NCI-H510A treated with DMSO at 0.1 percent for 48 hours (cell line): Measurements from ENCODE around the gene ESYT3.
"Not testable (repeated sequence)": the region's sequence is repeated elsewhere in the genome, so short reads cannot be mapped to it uniquely, and the experiment has no call there.

Experiments
- DNase-seq: peaks from one replicate; lab custom pipeline; 2025; lab: John Stamatoyannopoulos, UW

The ESYT3 gene

DNA sequence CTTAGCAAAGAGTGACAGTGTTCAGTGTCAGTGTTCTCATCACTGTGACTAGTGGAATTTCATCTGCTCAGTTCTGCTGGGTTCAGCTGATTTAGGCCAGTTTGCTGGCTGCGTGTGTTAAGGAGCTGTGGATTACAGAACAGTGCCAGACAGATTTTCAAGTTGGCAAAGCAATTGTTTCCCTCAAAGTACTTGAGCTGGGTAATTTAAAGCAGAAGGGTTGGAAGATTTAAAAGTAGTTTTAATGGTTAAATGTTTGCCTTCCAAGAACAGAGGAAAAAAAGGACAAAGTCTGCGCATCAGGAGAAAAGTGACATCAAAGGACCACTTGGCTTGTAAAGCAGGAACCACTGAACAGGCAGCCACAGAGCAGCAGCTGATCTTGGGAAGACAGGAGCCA, 8.7 kb downstream of the ESYT3 start:
- no peak for DNase-seq

DNA sequence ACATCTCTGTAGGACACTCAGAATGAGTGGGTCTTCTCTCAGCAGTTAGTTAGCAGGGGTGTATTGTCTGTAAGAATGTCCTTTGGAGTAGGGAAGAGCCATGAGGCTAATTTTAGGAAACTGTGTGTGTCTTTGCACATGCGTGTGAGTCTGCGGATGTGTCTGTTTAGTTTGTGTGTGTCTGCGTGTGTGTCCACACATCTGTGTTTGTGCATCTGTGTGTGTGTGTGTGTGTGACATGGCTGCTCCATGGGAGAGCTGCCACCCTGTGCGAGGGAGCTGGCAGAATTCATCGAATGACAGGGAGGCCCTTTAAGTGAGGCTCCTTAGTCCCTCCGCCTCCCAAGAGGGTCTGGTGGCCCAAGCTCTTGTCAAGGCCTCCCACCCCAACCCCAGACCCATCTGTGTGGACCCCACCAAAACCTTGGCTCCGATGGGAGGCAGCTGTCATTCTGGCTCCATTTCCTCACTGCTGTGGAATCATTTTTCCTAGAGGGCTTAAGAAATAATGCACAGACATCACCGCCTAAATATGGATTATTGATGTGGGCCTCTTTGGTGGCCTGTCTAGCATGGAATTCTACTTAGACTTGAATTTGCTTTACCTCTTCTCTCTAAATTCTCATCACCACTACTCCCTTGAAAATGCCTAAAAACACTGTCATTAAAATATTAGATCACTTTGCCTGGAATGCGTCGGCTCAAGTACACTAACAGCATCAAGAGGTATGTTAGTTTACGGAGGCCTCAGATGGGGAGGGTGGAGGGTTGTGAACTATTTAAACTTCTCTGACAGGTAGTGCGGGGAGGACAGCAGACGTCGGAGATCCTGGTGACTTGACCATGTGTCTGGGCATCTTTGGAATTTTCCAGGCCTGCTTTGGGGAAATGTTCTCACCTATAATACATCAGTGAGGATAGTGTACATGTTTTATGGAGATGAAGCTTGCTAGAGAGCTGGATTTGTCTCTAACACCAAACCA, 9.4 kb downstream of the ESYT3 start:
- DNase-seq: no peak

DNA sequence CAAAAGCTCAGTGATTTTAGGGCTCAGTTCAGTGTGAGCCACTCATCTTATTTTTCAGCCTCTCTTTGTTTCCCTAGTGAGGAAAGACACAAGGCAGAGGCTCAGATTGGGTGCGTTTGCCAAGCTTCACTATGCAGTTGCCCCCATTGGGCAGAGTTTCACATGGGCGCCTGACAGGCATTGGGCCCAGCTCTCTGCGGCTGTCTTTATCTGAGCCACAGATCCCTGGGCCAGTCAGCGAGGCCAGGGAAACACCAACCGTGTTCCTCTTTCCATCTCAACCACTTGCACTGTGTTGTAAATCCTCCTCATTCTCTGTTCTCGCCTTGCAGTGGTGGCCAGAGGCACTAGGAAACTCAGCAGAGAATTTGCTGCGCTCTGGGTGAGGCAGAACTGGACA, 10.8 kb downstream of the ESYT3 start:
- no peak for DNase-seq

DNA sequence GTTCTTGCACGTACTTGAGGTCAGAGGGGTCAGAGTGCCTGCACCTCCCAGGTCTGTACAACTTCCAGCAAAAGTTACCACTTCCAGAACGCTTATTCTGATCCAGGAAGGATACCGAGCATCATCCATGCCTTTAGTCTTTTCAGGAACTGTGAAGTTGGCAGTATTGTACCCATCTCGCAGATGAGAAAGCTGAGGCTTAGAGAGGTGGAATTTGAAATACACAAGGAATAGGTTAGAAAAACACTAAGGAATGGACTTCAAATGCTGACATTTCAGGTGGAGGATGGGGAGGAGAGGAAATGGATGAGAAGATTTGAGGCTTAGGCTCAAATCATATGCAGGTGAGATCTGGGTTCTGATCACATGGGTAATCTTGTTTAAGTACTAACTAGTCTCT, 11.2 kb downstream of the ESYT3 start:
- DNase-seq: no peak

DNA sequence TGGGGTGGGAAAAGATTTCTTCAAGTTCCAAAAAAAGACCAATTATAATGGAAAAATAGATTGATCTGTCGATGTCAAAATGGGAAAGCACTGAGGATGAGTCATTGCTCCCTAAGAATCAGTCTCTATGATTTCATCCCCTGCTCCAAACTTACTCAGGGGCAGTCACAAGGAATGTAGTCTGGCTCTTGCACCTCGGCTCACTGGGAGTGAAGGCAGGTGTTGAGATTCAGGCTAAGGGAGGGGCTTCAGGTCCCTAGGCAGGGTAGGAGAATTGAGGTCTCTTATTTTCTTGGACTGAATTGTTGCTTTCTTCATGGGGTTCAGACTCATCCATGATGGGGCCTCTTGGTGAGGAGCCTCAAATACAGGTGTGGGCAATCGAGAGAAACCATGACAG, 14.2 kb downstream of the ESYT3 start:
- no peak for DNase-seq

DNA sequence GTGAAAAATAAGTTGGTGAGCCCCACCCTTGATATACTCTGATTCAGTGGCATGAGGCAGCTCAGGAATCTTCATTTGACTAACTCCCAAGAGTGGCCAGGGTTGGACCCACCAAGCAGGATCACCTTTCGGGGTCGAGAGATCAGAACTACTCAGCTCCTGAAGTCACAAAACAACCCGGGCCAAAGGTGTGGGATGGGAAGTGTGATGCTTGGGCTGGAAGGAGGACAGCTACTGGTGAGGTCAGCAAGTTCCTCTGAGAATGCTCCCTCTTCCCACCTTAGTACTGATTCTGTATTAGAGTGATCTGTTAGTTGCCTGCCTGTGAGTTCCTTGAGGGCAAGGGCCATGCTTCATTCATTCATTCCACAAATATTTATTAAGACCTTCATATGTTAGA, 15.1 kb downstream of the ESYT3 start:
- no peak for DNase-seq

DNA sequence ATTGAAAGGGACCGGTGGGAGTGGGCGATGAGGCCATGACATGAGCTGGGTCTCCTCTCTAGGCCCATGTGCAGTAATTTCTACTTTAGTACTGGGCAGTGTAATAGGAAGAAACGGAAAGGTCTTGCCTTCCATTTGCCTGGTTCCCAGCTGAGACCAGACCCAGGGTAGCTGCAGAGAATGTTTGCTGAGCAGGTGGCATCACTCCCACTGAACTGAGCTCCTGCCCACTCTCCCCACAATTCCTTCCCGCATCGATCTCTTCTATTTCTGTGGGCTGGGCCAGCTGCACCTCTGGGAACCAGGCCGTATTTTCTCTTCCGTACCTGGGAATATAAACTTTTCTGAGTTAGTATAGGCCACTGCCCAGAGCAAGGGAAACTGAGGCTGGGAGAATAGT, 15.8 kb downstream of the ESYT3 start:
- no peak for DNase-seq

DNA sequence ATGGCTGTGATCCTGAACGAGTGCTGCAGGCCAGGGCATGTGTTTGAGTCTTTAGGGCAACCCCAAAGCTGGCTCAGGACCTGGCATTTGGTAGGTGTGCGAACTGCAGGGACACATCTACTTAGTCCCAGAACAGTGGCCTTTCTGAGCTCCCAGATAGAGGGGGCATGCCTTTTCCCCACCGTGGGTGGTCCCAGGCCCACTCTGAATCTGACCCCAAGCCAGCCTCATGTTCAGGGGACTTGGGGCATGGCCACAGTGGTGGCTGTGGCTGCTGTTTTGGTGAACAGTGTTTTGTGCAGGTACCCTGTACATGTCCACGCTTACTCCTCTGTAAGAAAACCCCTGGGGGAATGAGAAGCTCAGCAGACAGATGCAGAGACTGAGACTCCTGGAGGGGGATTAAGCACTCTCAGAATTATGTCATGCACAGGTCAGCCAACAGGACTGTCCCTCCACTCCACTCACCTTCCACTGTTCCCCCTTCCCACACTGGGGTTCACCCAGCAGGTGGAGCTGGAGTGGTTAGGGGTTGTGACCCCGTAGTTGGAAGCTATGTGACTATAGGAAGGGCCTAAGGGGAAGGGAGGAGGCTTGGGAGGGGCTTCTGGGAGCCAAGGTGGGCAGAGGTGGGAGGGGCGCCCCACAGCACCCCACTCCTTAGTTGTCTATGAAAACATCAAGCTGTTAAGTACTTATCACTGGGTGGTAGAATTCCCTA, 16.4 kb downstream of the ESYT3 start:
- no peak for DNase-seq

DNA sequence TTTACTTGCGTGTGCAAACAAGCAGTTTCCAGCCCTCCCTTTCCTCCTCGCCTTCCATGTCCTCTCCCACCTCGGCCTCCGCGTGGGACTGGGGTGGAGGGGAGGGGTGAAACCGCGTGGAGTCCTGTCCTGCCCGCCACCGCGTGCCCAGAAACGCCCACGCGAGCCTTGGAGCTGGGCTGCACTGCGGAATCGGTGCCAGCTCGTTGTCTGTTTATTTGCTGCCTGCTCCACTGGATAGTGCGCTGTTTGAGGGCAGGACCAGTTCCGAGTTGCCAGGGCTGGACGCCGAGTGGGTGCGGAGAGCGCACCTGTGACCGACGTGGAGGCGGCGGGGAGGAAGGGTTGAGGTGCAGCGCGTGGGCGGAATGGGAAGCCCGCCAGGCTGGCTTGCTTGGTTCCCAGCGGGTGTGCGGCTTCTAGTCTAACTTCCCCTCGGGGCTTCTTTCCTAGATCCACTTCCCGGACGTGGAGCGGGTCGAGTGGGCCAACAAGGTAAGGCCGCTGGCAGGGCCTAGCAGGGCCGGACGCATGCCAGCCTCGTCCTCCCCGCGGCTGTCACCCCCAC, 17.3 kb downstream of the ESYT3 start:
- no peak for DNase-seq

DNA sequence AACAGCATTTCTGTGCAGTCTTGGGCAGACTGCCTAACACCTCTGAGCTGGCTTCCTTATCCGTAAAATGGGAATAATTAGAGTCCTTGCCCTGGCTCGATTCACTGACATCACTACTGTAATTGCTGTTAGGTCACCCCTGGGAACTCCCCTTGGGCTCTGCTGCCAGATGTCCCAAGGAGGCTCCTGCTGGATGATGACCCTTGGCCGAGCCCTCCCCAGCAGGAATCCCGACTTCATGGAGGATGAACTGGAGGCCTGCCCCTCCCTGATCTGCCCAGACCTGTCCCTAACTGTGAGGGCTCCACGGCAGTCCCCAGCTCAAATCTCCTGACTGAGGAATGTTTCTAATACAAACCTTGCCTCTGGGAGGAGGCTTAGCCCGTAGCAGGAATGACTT, 18.0 kb downstream of the ESYT3 start:
- no peak for DNase-seq

DNA sequence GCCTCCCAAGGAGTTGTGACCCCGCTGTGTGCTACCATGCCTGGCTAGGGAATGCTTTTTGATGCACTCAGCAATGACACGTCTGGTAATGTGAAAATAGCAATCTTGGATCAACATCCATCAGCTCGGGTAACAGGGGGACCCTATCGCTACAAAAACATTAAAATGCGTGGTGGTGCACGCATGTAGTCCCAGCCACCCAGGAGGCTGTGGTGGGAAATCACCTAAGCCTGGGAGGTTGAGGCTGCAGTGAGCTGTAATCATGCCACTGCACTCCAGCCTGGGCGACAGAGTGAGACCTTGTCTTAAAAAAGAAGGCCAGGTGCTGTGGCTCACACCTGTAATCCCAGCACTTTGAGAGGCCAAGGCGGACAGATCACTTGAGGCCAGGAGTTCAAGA, 19.5 kb downstream of the ESYT3 start:
- not testable (repeated sequence) for DNase-seq

DNA sequence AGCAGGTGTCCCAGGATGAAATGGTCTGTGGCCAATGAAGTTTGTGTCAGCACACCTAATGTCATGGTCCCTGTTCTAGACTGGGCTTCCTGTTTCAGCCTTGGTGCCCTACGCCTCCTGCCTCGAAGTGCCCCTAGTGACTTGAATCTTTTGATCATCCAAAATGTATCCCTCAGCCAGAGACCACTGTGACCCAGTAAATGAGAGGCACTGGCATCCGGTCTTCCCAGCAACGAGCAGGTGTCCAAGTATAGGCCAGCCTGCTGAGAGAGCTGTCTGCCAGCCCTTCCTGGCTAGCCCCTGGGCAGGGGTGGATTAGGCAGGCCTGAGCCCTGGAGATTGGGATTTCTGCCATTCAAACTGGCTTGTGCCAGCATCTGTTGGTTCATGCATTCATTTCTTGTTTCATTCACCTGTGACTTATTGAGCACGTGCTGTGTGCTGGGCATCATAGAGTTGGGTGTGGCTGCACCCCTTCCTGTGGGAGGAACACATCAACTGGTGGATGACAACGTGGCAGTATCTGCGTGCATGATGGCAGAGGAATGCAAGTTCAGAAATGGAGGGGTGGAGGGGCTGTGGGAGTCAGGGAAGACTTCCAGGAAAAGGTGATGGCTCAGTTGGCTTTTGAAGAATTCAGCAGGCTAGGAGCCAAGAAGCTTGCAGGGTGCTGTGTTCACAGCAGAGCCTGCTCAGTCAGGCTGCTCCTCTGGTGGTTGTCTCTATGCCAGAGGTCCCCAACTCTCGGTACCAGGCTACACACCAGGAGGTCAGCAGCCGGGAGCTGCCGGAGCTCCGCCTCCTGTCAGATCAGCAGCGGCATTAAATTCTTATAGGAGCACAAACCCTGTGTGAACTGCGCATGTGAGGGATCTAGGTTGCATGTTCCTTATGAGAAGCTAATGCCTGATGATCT, 21.6 kb downstream of the ESYT3 start:
- DNase-seq: no peak

DNA sequence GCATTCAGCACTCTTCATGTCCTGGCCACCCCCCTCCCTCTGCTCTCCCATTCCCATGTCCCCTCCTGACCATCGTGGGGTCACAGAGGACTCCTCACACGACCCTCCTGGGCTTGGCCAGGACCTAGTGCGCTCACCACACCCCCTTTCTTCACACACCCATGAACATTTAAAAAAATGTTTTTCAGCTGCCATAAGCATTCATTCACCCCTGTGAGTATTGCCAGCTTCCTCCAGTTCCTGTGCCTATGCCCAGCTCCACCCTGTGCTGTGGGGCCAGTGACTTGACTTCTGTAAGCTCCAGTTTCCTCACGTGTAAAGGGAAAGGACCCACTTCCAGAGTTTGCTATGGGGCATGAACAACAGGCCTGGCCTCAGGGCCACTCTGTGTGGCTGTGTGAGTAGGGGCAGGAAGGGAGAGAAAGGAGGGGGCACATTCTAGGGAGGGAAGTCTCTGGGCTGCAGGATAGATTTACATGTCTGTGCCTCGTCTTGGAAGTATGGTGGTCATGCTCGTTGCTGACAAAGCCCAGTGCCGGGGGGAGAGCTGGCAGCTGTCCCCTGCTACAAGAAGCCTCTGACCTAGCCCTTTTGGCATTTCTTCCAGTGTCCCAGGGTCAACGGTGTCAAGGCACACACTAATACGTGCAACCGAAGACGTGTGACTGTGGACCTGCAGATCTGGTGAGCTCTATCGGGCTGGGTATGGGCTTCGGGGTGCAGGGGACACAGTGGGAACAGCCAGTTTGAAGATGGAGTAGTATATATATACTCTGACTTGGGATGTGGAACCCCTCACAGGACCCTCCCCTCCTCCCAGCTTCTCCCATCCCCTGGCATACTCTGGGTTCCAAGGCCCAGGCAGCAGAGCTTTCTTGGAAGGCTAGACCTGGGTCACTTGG, 22.8 kb downstream of the ESYT3 start:
- DNase-seq: no peak

DNA sequence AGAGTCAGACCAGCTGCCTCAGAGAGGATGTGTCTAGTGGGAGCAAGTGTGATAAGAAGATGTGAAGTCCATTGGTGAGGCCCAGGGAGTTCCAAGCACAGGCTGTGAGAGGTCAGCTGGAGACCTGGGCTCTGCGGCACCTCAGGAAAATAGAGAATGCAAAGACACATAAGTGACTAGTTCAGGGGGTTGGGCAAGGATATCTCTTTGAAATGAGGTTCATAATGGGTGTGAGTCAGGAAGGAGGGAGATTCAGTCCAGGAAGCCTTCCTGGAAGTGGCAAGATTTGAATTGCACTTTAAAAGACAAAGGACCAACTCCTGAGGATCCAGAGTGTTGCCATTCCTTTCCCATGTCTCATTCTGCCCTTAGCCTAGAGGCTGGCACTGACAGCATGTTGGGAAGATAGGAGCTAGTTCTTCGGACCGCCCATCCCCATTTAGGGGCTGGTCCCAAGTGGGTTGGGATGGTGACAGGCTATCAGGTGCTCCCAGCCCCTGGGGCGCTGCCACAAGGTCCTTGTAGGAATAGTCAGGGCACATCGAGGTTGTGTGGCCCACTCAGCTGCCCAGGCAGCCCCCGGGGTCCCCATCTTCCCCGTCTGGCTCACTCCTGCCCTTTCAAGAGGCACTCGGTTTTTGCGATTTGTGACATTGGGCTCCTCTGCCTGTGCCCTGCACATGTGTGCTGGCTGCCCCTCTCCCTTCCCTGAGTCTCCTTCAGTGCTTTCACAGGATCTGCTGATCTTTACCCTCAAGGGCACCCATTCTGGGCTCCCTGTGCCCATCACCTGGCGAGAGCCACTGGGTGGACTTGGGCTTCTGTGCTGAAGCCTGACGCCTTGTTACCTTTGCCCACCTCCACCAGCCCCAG, 23.7 kb downstream of the ESYT3 start:
- no peak for DNase-seq

DNA sequence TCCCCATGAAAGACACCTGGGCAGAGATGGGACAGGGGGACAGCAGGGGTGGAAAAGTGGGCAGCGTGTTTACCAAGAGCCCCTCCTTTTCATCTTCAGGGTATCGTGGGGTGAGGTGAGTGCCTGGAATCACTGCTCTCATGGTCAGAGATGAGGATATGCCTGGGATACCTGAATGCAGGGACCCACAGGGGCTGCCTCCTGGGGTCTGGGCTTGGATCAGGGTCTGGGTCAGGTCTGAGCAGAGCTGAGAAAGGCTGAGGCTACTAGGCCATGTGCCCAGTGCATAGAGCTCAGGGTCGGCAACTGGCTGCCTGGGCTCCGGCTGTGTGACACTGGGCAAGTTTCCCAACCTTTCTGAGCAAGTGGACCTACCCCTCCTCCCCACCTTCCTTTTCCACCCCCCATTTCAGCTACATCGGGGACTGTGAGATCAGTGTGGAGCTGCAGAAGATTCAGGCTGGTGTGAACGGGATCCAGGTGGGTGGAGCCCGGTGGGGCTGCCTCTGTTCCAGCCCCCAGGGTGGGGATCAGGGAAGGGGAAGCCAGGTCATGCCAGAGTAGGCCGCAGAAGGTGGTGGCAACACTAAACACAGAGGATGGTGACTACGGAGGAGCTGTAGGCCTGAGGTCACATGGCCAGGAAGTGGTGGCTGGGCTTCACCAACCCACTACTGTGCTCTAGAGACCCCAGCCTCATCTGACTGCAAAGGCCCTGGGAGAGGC, 24.5 kb downstream of the ESYT3 start:
- no peak for DNase-seq

DNA sequence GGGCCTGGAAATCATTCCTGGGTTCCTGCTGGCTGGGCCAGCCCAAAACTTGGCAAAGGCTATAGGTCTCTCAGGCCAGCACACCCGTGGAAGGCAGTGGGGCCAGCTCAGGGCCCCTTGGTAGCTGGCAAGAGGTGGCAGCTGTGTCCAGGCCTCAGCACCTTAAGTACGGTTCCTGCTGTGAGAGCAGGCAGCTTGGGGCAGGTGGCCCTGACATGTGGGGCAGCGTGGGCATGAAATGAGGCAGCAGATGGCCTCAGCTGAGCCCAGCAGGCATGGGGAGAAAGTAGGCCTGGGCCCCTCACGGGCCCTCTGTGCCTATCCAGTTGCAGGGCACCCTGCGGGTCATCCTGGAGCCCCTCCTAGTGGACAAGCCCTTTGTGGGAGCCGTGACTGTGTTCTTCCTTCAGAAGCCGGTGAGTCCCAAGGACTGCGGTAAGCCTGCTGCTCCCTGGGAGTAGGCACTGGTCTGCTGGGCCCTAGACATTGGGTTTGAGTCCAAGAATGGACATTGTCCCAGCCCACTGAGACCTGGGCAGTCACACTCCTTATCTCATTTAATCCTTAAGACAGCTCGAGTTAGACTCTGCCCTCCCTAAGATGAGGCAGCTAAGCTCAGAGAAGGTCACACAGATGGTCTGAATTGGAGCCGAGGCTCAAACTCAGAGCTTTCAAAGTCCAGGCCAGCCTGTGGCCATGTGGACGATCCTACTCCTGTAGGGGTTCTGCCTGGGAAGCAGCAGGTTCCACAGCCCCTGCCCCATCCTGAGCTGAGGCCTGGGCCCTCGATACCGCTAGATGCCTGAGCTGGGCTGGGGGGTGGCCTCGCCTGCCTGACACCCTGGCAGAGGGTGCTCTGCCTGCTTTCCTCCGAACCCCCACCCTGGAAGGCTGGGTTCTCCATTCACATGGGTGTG, 25.5 kb downstream of the ESYT3 start:
- DNase-seq: no peak

DNA sequence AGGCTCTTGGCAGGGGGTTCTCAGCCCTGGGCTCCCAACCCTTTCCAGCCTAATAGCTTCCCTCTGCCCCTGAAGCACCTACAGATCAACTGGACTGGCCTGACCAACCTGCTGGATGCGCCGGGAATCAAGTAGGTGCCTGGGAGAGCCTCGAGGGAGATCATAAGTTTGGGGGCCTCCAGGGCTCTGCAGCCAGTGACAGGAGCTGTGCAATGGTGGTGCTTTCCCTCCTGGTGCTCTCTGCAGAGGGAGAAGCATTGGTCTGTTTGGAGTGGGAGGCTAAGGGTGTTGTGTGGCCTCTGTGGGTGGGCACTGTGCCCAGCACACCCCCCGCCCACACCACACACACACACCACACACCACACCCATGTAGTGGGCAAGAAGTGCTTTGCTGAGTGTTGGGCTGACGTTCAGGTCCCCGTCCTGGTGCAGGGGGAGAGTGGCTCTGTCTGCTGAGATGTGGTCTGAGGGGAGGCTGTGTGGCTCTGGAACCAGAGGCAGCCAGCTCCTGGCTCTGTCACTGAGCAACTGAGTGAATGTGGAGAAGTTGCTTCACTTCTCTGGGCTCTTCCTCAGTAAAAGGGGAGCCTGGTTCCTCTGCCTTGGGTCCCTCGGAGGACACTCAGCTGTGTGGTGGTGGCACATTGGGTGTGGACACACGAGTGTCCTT, 26.3 kb downstream of the ESYT3 start:
- DNase-seq: no peak

DNA sequence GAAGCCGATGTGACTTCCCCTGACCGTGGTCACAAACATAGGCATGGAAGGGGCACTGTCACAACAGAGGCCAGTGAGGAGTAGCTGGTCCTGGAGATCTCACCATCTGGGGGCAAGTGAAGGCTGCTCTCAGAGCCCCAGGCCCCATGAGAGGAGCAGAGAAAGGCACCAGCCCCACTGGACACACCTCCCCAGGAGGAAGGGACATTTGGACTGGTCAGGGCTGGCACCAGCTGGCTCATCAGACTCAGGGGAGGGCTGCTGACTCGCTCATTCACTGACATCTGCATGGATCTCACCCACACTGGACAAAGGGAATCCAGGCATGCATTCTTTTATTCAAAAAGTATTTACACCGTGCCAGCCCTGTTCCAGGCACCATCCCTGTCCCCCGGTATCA, 26.8 kb downstream of the ESYT3 start:
- no peak for DNase-seq
